ENCODE measurements around the gene CLIP2.

The CLIP2 gene

DNA sequence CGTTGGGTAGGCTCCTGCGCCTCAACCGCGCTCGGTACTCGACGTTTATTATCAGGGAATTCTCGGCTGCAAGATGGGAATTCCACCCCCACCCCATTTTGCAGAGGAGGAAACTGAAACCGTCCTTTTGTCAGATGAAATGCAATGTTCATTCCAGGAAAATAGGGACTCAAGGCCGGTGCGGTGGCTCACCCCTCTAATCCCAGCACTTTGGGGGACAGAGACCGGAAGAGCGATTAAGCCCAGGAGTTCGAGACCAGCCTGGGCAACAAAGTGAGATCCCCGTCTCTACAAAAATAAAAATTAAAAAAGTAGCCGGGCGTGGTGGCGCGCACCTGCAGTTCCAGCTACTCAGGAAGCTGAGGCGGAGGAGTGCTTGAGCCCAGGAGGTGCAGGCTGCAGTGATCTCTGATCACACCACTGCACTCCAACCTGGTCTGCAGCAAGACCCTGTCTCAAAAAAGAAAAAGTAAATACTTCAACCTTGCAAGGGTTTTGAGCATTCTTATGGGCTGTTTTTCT lies 34.3 kb upstream of the CLIP2 start:
- TF ChIP-seq, protein P1, sequence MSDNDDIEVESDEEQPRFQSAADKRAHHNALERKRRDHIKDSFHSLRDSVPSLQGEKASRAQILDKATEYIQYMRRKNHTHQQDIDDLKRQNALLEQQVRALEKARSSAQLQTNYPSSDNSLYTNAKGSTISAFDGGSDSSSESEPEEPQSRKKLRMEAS (IDR thresholded peaks at IDR 0.05): no peak
- TF ChIP-seq YY1 (IDR thresholded peaks at IDR 0.05; ENCODE audit: low read depth) (no peak), ZBTB7A (IDR thresholded peaks at IDR 0.05; ENCODE audit: low read depth) (no peak), TAF1 (IDR thresholded peaks at IDR 0.05; ENCODE audit: low read depth) (no peak), EGR1 (IDR thresholded peaks at IDR 0.05) (no peak)
- TF ChIP-seq, protein P2, sequence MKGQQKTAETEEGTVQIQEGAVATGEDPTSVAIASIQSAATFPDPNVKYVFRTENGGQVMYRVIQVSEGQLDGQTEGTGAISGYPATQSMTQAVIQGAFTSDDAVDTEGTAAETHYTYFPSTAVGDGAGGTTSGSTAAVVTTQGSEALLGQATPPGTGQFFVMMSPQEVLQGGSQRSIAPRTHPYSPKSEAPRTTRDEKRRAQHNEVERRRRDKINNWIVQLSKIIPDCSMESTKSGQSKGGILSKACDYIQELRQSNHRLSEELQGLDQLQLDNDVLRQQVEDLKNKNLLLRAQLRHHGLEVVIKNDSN (IDR thresholded peaks at IDR 0.05): no peak

DNA sequence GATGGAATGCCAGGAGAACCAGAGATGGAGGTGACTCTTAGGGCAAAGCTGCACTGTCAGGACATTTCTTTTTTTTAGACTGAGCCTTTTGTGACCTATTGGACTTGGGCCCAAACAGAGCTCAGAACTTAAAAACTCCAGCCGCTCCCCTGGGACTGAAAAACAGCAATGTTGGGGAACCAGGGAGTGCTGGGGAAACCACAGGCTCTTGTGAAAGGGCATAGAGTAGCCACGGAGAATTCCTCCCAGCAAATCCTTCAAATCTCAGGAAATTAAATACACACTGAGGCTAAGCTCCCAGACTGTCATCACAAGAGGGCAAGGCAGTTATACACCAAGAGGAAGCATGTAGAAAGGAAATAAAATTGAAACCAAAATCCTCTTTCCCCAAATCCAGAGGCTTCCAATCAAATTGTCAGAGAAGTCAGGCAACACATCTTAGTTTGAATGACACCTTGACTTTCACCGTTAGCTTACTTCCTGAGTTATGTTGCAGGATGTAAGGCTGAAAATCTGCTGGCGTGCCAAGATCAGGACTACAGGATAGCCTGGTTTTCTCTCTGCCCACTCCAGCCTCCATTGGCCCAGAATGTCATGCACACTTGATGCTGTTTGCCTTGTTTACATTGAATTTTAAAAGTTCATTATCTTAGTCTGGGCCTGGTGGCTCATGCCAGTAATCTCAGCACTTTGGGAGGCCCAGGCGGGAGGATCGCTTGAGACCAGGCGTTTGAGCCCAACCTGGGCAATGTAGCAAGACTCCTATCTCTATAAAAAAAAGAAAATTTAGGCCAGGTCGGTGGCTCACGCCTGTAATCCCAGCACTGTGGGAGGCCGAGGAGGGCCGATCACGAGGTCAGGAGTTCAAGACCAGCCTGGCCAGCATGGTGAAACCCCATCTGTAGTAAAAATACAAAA lies 32.5 kb upstream of the CLIP2 start:
- no peak for TF ChIP-seq FOXM1 (IDR thresholded peaks at IDR 0.05; ENCODE audit: borderline replicate concordance, low read depth)
- TF ChIP-seq EGR1 (IDR thresholded peaks at IDR 0.05): no peak
- TF ChIP-seq CEBPB (IDR thresholded peaks at IDR 0.05): no peak
- no peak for TF ChIP-seq RAD21 (IDR thresholded peaks at IDR 0.05; ENCODE audit: low read depth)
- TF ChIP-seq REST (IDR thresholded peaks at IDR 0.05; ENCODE audit: low read depth): no peak
- no peak for TF ChIP-seq CREB1 (IDR thresholded peaks at IDR 0.05; ENCODE audit: low read depth)
- TF ChIP-seq NFIC (IDR thresholded peaks at IDR 0.05): no peak
- TF ChIP-seq TEAD4 (IDR thresholded peaks at IDR 0.05): no peak
- TF ChIP-seq, protein P1 (IDR thresholded peaks at IDR 0.05): no peak
- TF ChIP-seq TAF1 (IDR thresholded peaks at IDR 0.05; ENCODE audit: low read depth): no peak
- no peak for TF ChIP-seq EP300 (IDR thresholded peaks at IDR 0.05; ENCODE audit: borderline replicate concordance)
- TF ChIP-seq, protein P2 (IDR thresholded peaks at IDR 0.05): no peak

GRCh38 chr7:74258639-74259038 lies 30.6 kb upstream of the CLIP2 start:
- TF ChIP-seq FOXM1 (IDR thresholded peaks at IDR 0.05; ENCODE audit: borderline replicate concordance, low read depth) (no peak), ZBTB7A (IDR thresholded peaks at IDR 0.05; ENCODE audit: low read depth) (no peak), YY1 (IDR thresholded peaks at IDR 0.05; ENCODE audit: low read depth) (no peak)

DNA sequence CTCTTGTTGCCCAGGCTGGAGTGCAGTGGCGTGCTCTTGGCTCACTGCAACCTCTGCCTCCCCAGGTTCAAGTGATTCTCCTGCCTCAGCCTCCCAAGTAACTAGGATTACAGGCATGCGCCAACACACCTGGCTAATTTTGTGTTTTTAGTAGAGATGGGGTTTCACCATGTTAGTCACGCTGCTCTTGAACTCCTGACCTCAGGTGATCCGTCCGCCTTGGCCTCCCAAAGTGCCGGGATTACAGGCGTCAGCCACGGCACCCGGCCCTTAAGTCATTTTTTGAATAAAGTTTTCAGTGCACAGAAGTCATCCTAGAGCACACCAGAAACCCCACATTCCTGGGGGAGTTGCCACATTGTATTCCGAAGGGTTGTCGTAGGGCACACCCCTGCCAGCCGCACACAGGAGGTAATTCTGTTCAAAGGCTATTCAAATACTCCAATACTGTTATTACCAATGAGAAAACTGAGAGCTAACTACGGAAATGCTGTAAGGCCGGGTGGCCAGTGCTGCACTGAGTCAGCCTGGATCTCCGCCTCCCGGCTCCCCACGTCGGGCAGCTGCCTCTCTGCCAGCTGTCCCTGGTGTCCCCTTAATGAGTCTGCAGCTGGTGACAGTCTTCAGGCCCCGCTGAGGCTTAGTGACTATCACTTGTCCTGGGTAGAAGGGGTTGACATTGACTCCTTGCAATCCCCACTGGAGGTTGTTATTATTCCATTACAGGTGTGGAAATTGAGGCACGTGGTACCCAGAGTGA lies 26.4 kb upstream of the CLIP2 start:
- TF ChIP-seq TAF1 (IDR thresholded peaks at IDR 0.05; ENCODE audit: low read depth): no peak
- no peak for TF ChIP-seq RAD21 (IDR thresholded peaks at IDR 0.05; ENCODE audit: low read depth)
- TF ChIP-seq EP300 (IDR thresholded peaks at IDR 0.05; ENCODE audit: borderline replicate concordance): no peak
- TF ChIP-seq ZBTB7A (IDR thresholded peaks at IDR 0.05; ENCODE audit: low read depth): no peak
- no peak for TF ChIP-seq TCF12 (IDR thresholded peaks at IDR 0.05; ENCODE audit: low read depth)
- no peak for TF ChIP-seq YY1 (IDR thresholded peaks at IDR 0.05; ENCODE audit: low read depth)
- no peak for TF ChIP-seq CEBPB (IDR thresholded peaks at IDR 0.05)
- no peak for TF ChIP-seq REST (IDR thresholded peaks at IDR 0.05; ENCODE audit: low read depth)
- no peak for TF ChIP-seq FOXM1 (IDR thresholded peaks at IDR 0.05; ENCODE audit: borderline replicate concordance, low read depth)
- no peak for TF ChIP-seq TEAD4 (IDR thresholded peaks at IDR 0.05)
- TF ChIP-seq, protein P2 (IDR thresholded peaks at IDR 0.05): no peak
- TF ChIP-seq EGR1 (IDR thresholded peaks at IDR 0.05): no peak
- TF ChIP-seq CREB1 (IDR thresholded peaks at IDR 0.05; ENCODE audit: low read depth): no peak
- no peak for TF ChIP-seq NFIC (IDR thresholded peaks at IDR 0.05)
- TF ChIP-seq, protein P1 (IDR thresholded peaks at IDR 0.05): no peak
